ENCODE data around the gene CKAP2.
"Not testable (repeated sequence)": the region's sequence is repeated elsewhere in the genome, so short reads cannot be mapped to it uniquely, and the experiment has no call there.

DNA sequence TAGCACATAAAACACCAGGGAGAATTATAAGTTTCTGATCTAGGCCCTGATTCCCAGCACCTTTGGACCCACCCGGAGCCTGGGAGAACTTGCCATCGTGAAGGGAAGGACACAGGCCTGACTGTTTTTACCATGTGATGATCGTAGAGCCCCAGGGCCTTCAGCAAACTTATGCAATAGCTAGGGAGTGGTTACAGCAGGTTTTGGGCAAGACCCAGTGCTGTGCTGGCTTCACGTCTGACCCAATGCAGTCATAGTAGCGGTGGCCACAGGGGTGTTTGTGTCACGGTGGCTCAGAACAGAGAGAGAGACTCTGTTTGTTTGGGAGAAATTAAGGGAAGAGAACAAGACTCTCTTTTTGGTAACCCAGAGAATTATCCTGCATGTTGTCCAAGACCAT is 68.0 kb downstream of the CKAP2 start:
- TF ChIP-seq, protein P1, sequence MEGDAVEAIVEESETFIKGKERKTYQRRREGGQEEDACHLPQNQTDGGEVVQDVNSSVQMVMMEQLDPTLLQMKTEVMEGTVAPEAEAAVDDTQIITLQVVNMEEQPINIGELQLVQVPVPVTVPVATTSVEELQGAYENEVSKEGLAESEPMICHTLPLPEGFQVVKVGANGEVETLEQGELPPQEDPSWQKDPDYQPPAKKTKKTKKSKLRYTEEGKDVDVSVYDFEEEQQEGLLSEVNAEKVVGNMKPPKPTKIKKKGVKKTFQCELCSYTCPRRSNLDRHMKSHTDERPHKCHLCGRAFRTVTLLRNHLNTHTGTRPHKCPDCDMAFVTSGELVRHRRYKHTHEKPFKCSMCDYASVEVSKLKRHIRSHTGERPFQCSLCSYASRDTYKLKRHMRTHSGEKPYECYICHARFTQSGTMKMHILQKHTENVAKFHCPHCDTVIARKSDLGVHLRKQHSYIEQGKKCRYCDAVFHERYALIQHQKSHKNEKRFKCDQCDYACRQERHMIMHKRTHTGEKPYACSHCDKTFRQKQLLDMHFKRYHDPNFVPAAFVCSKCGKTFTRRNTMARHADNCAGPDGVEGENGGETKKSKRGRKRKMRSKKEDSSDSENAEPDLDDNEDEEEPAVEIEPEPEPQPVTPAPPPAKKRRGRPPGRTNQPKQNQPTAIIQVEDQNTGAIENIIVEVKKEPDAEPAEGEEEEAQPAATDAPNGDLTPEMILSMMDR (IDR thresholded peaks at IDR 0.05; ENCODE audit: low read depth, low read length) = not testable (repeated sequence)
- not testable (repeated sequence) for TF ChIP-seq POLR2A (IDR thresholded peaks at IDR 0.05; ENCODE audit: extremely low read depth, insufficient read length)

Data from NB4 (cell line).